HG03139 (cell line): ENCODE data around the gene JKAMP.

Experiments used
- ATAC-seq: cut with Tn5 transposase; IDR thresholded peaks from one replicate; pipeline ENCODE4 v1.9.1; 2021; ENCODE audit not compliant: unreplicated experiment

The JKAMP gene

GRCh38 chr14:59537476-59537875, 53.2 kb downstream of the JKAMP start:
- no peak for ATAC-seq

- no peak for ATAC-seq
These were observed 54.6 kb downstream of the JKAMP start for GRCh38 chr14:59538936-59539335.

GRCh38 chr14:59540852-59541251, 56.5 kb downstream of the JKAMP start:
- no peak for ATAC-seq

- ATAC-seq: no peak
These were observed 57.4 kb downstream of the JKAMP start for GRCh38 chr14:59541731-59542130.

- no peak for ATAC-seq
These were observed 59.6 kb downstream of the JKAMP start for GRCh38 chr14:59543873-59544272.

- ATAC-seq: no peak
These were observed 63.0 kb downstream of the JKAMP start for GRCh38 chr14:59547310-59547709.
